Stimulated activated naive CD8-positive, alpha-beta T cell treated with anti-CD3 and anti-CD28 coated beads, Interleukin-15, amount 100 ng/mL, for 72 hours (primary cell): ENCODE measurements around the gene GRIN3A.
A peak's percentile ranks its signal among the peaks of the same experiment; 100 is the strongest.

Source experiments
- ATAC-seq: fragments of 150-1000 bp; cut with Tn5 transposase; 2 replicates; pipeline ENCODE4 v1.10.0; 2021; ENCODE audit warnings: mild to moderate bottlenecking, moderate library complexity
- DNase-seq, 2 donors: peaks; one replicate each; pipeline ENCODE4 v3.0.0; 2021 to 2022
- H3K27ac Mint-ChIP-seq, 2 donors: one replicate each; pipeline ENCODE4 v1.8.0; 2022; ENCODE audit warnings: mild to moderate bottlenecking in 2 of 2, mixed read lengths in 2 of 2, moderate library complexity in 2 of 2
- H3K27me3 Mint-ChIP-seq: one replicate; pipeline ENCODE4 v1.8.0; 2022; ENCODE audit warnings: mixed read lengths
- H3K4me1 Mint-ChIP-seq: one replicate; pipeline ENCODE4 v1.8.0; 2022; ENCODE audit warnings: mild to moderate bottlenecking, mixed read lengths
- H3K4me3 Mint-ChIP-seq, 2 donors: one replicate each; pipeline ENCODE4 v1.8.0; 2022; ENCODE audit warnings: mild to moderate bottlenecking in 2 of 2, mixed read lengths in 2 of 2, moderate library complexity in 1 of 2
- H3K9me3 Mint-ChIP-seq, 2 donors: one replicate each; pipeline ENCODE4 v1.8.0; 2022; ENCODE audit warnings: mixed read lengths in 2 of 2

The GRIN3A gene

GRCh38 chr9:101673642-101674041 lies 64.8 kb downstream of the GRIN3A start:
- DNase-seq (no peak), ATAC-seq (no peak)
- H3K27me3 Mint-ChIP-seq, result no peaks in the 10 kb centered on the region
- H3K4me1 Mint-ChIP-seq, result no peaks in the 10 kb centered on the region
- H3K27ac Mint-ChIP-seq, result no peak overlapping the region
- H3K4me3 Mint-ChIP-seq, result no peak overlapping the region
- no peaks in the 10 kb centered on the region for H3K9me3 Mint-ChIP-seq

GRCh38 chr9:101671567-101671966 lies 66.9 kb downstream of the GRIN3A start:
- DNase-seq (no peak), ATAC-seq (no peak)
- Mint-ChIP-seq H3K27ac (no peak overlapping the region), H3K4me3 (no peak overlapping the region), H3K9me3 (no peaks in the 10 kb centered on the region), H3K27me3 (no peaks in the 10 kb centered on the region), H3K4me1 (no peaks in the 10 kb centered on the region)

- Mint-ChIP-seq H3K4me3 (no peak overlapping the region), H3K27me3 (no peaks in the 10 kb centered on the region), H3K4me1 (no peaks in the 10 kb centered on the region), H3K27ac (no peak overlapping the region), H3K9me3 (no peaks in the 10 kb centered on the region)
- DNase-seq, result no peak
- ATAC-seq, result no peak
Measured at GRCh38 chr9:101668421-101668820, 70.0 kb downstream of the GRIN3A start.

DNA sequence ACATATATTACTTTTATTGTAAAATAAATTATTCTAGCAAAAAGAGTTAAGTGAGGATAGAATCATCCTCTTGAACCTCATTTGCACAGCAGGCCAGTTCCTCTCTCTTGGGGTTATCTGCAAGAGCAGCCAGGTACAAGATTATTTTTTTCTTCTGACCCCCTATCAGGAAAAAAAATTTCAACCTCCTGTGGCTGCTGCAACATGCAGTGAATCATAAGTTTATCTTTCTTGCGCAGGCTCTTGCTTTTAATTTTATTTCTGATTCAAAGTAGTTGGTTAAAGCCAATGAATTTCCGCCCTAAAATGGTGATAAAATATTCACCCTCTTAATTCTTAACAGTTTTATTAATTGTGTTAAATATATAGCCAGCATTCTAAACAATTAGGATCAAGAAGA lies 74.0 kb downstream of the GRIN3A start:
- peak overlapping the region in 1 of 2 donors; percentile 62 for H3K27ac Mint-ChIP-seq
- no peaks in the 10 kb centered on the region for H3K27me3 Mint-ChIP-seq
- DNase-seq (no peak), ATAC-seq (no peak)
- no peaks in the 10 kb centered on the region for H3K9me3 Mint-ChIP-seq
- no peaks in the 10 kb centered on the region for H3K4me1 Mint-ChIP-seq
- H3K4me3 Mint-ChIP-seq, result no peak overlapping the region

DNA sequence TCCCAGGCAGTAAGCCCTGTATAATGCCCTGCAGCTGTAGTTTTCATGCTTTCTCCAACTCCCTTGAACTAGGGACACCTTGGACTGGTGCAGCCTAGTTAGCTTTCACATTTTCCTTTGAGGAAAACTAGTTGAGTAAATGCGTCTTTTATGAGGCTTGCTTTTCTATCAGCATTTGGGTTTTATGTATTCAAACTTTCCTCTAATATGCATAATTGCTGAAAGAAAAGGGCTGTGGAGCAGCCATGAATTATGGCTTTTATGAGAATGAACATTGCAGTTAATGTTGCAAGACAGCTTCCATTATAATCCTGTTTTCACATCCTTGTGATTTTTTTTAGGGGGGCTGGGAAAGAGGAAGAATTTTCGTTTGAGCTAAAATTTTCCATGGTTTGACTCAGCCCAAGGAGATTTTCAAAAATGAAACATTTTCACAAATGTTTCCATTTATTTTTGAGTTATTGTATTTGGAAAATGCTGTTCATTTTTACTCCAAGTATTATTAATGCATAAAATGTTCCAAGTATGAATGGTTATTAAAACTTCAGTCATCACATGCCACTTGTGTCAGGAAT lies 85.8 kb downstream of the GRIN3A start:
- H3K27ac Mint-ChIP-seq, result no peak overlapping the region
- peaks cover 9% of the 10 kb centered on the region for H3K4me1 Mint-ChIP-seq
- ATAC-seq (no peak), DNase-seq (no peak)
- H3K4me3 Mint-ChIP-seq, result no peak overlapping the region
- peaks cover 31% of the 10 kb centered on the region for H3K27me3 Mint-ChIP-seq
- H3K9me3 Mint-ChIP-seq, result no peaks in the 10 kb centered on the region

GRCh38 chr9:101650142-101650541 lies 88.3 kb downstream of the GRIN3A start:
- ATAC-seq (peak; percentile 54), DNase-seq (no peak)
- H3K27ac Mint-ChIP-seq, result no peak overlapping the region
- H3K4me1 Mint-ChIP-seq, result peaks cover 9% of the 10 kb centered on the region
- H3K27me3 Mint-ChIP-seq, result peaks cover 8% of the 10 kb centered on the region
- H3K4me3 Mint-ChIP-seq, result no peak overlapping the region
- no peaks in the 10 kb centered on the region for H3K9me3 Mint-ChIP-seq

DNA sequence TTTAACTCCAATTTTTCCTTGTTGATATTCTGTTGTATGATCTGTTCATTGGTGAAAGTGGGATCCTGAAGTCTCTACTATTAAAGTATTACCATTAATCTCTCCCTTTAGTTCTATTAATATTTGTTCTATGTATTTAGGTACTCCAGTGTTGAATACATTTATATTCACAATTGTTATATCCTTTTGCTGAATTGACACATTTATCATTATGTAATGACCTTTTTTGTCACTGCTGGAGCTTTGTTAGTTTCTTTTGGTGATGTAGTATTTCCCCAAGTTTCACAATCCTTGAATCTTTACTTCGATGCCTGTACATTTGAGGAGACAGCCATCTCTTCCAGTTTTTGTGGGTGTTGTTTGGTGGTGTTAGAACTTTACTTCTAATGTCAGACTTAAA lies 90.0 kb downstream of the GRIN3A start:
- H3K4me3 Mint-ChIP-seq, result no peak overlapping the region
- H3K27ac Mint-ChIP-seq, result no peak overlapping the region

DNA sequence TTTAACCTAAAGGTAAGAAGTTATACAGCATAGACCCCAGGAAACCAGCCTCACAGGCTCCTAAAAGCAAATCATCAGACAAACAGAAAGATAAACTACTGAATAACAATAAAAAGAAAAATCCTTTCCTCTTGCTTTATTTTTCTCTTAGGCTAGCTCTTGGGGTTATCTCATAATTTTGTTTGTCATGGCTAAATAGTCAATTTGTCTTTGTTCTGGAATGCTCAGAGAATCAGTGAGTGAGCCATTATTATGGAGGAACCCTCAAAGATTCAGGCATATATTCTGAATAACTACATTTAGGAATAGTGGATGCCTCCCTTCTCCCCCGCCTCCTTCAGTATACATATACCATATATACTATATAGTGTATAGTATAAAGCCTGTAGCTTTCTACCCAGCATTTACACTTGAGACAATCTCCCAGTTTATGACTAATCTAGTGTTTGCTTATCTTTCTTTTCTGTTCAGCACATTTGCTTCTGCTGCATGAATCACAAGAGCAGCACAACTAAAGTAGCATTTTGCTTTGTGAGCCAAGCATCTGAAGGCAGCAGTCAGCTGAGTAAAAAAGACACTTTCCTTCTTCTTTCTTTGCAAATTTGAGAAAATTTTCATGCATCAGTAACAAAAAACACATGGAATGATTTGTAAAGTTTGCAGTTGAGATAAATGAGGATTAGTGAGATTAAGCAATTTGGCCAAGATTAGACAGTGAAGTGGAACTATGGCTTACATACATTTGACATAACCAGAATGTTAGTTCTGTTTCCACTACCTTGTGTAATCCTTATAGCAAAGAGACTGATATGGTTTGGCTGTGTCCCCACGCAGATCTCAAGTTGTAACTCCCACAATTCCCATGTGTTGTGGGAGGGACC lies 98.4 kb downstream of the GRIN3A start:
- Mint-ChIP-seq H3K27me3 (no peaks in the 10 kb centered on the region), H3K9me3 (no peaks in the 10 kb centered on the region), H3K4me3 (no peak overlapping the region), H3K4me1 (no peaks in the 10 kb centered on the region), H3K27ac (no peak overlapping the region)
- DNase-seq, result no peak
- ATAC-seq, result no peak

More for the DNA sequence above, 90.0 kb downstream of the GRIN3A start:
- DNase-seq (no peak), ATAC-seq (no peak)
- Mint-ChIP-seq H3K4me1 (peaks cover 9% of the 10 kb centered on the region), H3K27me3 (no peaks in the 10 kb centered on the region), H3K9me3 (no peaks in the 10 kb centered on the region)

DNA sequence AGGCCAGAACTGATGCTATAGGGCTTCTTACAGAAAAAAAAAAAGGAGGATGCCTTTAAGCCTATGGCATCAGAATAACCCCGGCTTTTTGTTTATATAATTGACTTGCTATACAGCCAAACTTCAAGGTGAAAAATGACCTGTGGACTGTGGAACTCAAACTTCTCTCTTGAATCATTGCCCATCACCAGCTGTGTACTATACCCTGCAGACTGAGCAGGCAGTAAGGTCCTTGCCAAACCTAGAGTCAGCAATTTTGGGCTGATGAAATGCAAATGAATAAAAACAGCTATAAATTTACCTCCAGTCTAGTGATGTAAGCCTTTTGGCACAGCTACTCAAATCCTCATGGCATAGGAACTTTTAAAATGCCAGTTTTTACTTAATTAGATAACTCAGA lies 99.1 kb downstream of the GRIN3A start:
- ATAC-seq (no peak), DNase-seq (no peak)
- no peaks in the 10 kb centered on the region for H3K4me1 Mint-ChIP-seq
- H3K4me3 Mint-ChIP-seq, result no peak overlapping the region
- no peaks in the 10 kb centered on the region for H3K27me3 Mint-ChIP-seq
- H3K27ac Mint-ChIP-seq, result no peak overlapping the region
- no peaks in the 10 kb centered on the region for H3K9me3 Mint-ChIP-seq

DNA sequence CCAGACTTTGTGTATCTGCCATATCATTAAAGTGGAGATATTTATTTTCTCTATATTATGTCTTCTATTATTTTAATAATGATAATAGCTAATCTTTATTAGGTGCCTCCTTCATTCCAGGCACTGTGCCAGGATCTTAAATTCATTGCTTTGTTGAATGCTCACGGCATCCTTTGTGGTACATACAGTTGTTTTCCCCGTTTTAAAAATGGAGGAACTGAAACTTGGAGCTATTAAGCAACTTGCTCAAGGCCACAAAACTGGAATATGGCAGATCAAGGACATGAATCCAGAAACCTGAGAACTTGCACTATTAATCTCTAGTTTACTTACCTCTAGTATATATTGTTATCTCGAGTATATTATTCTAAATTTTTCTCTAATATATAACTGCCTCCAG lies 102.2 kb downstream of the GRIN3A start:
- DNase-seq, result no peak
- no peaks in the 10 kb centered on the region for H3K4me1 Mint-ChIP-seq
- no peak for ATAC-seq
- H3K27me3 Mint-ChIP-seq, result no peaks in the 10 kb centered on the region
- no peak overlapping the region for H3K4me3 Mint-ChIP-seq
- no peaks in the 10 kb centered on the region for H3K9me3 Mint-ChIP-seq
- no peak overlapping the region for H3K27ac Mint-ChIP-seq

DNA sequence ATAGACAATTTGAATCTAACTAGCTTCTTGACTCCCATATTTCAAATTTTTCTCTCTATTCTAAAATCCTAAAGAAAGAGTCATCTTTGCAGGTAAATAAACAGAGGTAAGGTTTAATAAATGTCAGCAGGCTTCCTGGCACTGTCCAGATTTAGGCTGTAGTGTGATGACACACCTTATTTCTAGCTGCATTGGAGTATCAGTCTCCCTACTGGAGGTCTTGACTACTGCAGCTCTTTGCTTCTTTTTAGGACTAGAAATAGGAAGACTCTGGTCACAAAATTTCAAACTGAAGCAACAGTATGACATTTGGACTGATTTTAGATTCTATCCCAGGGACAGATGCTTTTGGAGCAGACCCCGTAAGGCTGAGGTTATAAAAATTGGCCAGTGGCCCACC lies 103.0 kb downstream of the GRIN3A start:
- ATAC-seq (no peak), DNase-seq (no peak)
- Mint-ChIP-seq H3K4me3 (no peak overlapping the region), H3K27ac (no peak overlapping the region), H3K4me1 (no peaks in the 10 kb centered on the region), H3K27me3 (no peaks in the 10 kb centered on the region), H3K9me3 (no peaks in the 10 kb centered on the region)

GRCh38 chr9:101634741-101635409 lies 103.6 kb downstream of the GRIN3A start:
- no peaks in the 10 kb centered on the region for H3K9me3 Mint-ChIP-seq
- no peak for ATAC-seq
- H3K27me3 Mint-ChIP-seq, result no peaks in the 10 kb centered on the region
- H3K4me1 Mint-ChIP-seq, result no peaks in the 10 kb centered on the region
- no peak overlapping the region for H3K4me3 Mint-ChIP-seq
- no peak overlapping the region for H3K27ac Mint-ChIP-seq
- no peak for DNase-seq

GRCh38 chr9:101632611-101633010 lies 105.8 kb downstream of the GRIN3A start:
- no peak overlapping the region for H3K27ac Mint-ChIP-seq
- no peaks in the 10 kb centered on the region for H3K27me3 Mint-ChIP-seq
- no peak overlapping the region for H3K4me3 Mint-ChIP-seq
- no peaks in the 10 kb centered on the region for H3K4me1 Mint-ChIP-seq
- ATAC-seq, result no peak
- no peaks in the 10 kb centered on the region for H3K9me3 Mint-ChIP-seq
- no peak for DNase-seq

DNA sequence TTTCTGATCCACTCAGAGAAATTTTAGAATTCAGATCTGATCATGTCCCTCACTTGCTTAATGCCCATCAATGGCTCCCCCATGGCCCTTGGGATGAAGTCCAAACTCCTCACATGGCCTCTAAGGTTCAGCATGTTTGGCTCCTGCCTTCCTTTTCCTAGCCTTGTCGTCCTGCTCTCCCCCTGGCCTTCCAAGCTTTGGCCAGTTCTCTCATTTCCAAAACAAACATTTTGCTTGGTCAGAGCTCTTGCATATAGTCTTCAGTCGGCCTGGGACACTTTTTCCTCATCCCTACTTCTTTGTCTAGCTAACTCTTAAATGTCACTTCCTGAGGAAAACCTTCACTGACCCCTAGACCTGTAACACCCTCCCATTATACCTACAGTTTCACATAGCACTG lies 106.6 kb downstream of the GRIN3A start:
- no peak for ATAC-seq
- Mint-ChIP-seq H3K27ac (no peak overlapping the region), H3K4me1 (no peaks in the 10 kb centered on the region), H3K27me3 (no peaks in the 10 kb centered on the region), H3K9me3 (no peaks in the 10 kb centered on the region), H3K4me3 (no peak overlapping the region)
- no peak for DNase-seq

DNA sequence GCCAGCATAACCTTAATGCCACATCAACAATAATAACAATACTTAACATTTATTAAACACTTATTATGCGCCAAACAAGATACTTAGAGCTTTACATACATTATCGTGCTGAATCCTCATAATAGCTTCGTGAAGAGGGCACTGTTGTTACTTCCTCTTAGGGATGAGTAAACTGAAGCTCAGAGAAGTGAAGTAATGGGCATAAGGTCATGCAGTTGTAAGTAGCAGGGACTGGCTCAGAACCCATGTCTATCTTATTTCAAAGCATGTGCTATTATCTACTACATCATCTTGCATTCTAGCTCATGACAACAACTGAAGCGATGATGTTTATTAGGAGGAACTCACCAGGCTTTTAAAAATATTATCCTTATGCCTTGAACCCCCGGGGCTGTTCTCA lies 108.8 kb downstream of the GRIN3A start:
- Mint-ChIP-seq H3K9me3 (no peaks in the 10 kb centered on the region), H3K4me3 (no peak overlapping the region), H3K27ac (no peak overlapping the region), H3K4me1 (peaks cover 8% of the 10 kb centered on the region), H3K27me3 (no peaks in the 10 kb centered on the region)
- ATAC-seq, result no peak
- DNase-seq, result no peak

GRCh38 chr9:101628173-101628572 lies 110.3 kb downstream of the GRIN3A start:
- ATAC-seq (no peak), DNase-seq (no peak)
- H3K9me3 Mint-ChIP-seq, result no peaks in the 10 kb centered on the region
- H3K4me1 Mint-ChIP-seq, result peaks cover 8% of the 10 kb centered on the region
- H3K27ac Mint-ChIP-seq, result no peak overlapping the region
- no peaks in the 10 kb centered on the region for H3K27me3 Mint-ChIP-seq
- H3K4me3 Mint-ChIP-seq, result no peak overlapping the region
